ENCODE data around the gene XPO1. TPM values are rescaled to one million over a fixed set of nuclear protein-coding genes. Genes with fewer than 3 reads are reported as not detected.

The XPO1 gene
- polyA plus RNA-seq, 3 donors = 19.0 to 36.4 (median 20.9) TPM

DNA sequence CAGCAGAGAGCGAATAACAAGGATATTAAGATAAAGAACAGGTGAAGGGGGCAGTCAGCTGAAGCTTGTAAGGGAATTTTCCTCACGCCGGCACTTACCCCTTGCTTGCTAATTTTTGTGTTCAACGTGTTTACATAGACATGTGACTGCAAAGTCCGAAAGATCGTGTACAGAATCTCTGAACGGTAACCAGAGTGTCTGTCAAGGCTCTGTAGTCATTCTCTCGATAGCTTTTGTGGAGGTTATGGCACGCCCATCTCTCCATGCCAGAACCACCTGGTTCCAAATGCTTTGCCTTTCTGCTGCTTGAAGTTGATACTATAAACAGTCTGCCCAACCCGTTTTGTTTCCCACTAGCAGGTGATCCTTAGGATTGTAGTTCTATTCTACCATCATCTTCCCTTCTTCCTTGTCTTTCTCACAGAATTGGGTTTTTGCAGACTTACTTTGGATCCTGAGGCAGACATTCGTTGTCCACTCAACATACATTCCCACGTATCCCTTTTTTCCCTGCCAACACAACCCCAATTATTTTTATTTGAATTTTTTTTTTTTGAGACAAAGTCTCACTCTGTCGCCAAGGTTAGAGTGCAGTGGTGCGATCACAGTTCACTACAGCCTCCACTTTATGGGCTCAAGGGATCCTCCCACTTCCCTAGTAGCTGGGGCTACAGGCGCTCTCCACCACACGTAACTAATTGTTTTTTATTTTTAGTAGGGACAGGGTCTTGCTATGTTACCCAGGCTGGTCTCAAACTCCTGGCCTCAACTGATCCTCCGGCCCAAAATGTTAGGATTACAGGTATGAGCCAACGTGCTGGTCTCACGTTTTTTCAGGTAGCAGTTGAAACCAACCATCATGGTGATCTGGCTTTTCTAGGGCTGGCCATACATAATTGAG lies 66.0 kb downstream of the XPO1 start:
- intact Hi-C loops (cut with micrococcal nuclease) = loop anchor here (2.0 to 5.0 kb wide), 4 partner anchors 45 to 67 kb away; partner anchors contain the start of gene XPO1 (in 2 of the 2)
- H3K4me3 ChIP-seq (replicated peaks in 1 of 3; ENCODE audit: low read depth in 2 of 3, low read length in 3 of 3) = peak overlapping the region; percentile 90 to 98 (median 91)
- H3K4me2 ChIP-seq (replicated peaks; ENCODE audit: extremely low read depth, low read length, poor library complexity, severe bottlenecking) = peak overlapping the region; percentile 94
- H3K4me3 Mint-ChIP-seq = peak overlapping the region; percentile 92 to 99
- no peaks in the 10 kb centered on the region for H3K27me3 ChIP-seq (ENCODE audit: control insufficient read depth in 2 of 2, insufficient read depth in 2 of 2, low read length in 2 of 2)
- DNase-seq = no peak
- H3K9me3 ChIP-seq (replicated peaks in 1 of 2; ENCODE audit: control insufficient read depth in 1 of 2, insufficient read depth in 1 of 2, low read length in 2 of 2) = no peaks in the 10 kb centered on the region
- H3K9me3 Mint-ChIP-seq = no peaks in the 10 kb centered on the region
- H3K4me1 Mint-ChIP-seq = peaks cover 22% of the 10 kb centered on the region
- peaks cover 0 to 2% (median 0%) of the 10 kb centered on the region in 3 donors for H3K27me3 Mint-ChIP-seq (ENCODE audit: low read depth in 3 of 3)
- TF ChIP-seq, protein P1, sequence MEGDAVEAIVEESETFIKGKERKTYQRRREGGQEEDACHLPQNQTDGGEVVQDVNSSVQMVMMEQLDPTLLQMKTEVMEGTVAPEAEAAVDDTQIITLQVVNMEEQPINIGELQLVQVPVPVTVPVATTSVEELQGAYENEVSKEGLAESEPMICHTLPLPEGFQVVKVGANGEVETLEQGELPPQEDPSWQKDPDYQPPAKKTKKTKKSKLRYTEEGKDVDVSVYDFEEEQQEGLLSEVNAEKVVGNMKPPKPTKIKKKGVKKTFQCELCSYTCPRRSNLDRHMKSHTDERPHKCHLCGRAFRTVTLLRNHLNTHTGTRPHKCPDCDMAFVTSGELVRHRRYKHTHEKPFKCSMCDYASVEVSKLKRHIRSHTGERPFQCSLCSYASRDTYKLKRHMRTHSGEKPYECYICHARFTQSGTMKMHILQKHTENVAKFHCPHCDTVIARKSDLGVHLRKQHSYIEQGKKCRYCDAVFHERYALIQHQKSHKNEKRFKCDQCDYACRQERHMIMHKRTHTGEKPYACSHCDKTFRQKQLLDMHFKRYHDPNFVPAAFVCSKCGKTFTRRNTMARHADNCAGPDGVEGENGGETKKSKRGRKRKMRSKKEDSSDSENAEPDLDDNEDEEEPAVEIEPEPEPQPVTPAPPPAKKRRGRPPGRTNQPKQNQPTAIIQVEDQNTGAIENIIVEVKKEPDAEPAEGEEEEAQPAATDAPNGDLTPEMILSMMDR (IDR thresholded peaks at IDR 0.05) = no peak
- 35% methylated on average over 12 of the region's 19 CpGs for WGBS (ENCODE audit: insufficient coverage)
- H3K9ac ChIP-seq (ENCODE audit: insufficient read depth, low read length, poor library complexity, severe bottlenecking) = peak overlapping the region; percentile 98
- H4K20me1 ChIP-seq (ENCODE audit: insufficient read depth, low read length) = peaks cover 9% of the 10 kb centered on the region
- peak overlapping the region; percentile 94 to 99 (median 98) for H3K27ac Mint-ChIP-seq
- H3K27ac ChIP-seq (ENCODE audit: low read depth in 1 of 2, low read length in 2 of 2) = peak overlapping the region; percentile 96 to 99
- peak overlapping the region; percentile 82 for H2AFZ ChIP-seq (ENCODE audit: insufficient read depth, low read depth, low read length, poor library complexity, severe bottlenecking)
- H3K36me3 ChIP-seq (replicated peaks in 1 of 2; ENCODE audit: control insufficient read depth in 1 of 2, insufficient read depth in 2 of 2, low read length in 2 of 2) = peaks cover 2 to 7% of the 10 kb centered on the region in 2 donors
- peaks cover 57% of the 10 kb centered on the region for H3K79me2 ChIP-seq (ENCODE audit: insufficient read depth, low read length)
- H3K36me3 Mint-ChIP-seq = peaks cover 0 to 13% of the 10 kb centered on the region in 2 donors
- H3K4me1 ChIP-seq (ENCODE audit: control insufficient read depth in 1 of 2, insufficient read depth in 2 of 2, low read length in 2 of 2) = peaks cover 21 to 32% of the 10 kb centered on the region in 2 donors

DNA sequence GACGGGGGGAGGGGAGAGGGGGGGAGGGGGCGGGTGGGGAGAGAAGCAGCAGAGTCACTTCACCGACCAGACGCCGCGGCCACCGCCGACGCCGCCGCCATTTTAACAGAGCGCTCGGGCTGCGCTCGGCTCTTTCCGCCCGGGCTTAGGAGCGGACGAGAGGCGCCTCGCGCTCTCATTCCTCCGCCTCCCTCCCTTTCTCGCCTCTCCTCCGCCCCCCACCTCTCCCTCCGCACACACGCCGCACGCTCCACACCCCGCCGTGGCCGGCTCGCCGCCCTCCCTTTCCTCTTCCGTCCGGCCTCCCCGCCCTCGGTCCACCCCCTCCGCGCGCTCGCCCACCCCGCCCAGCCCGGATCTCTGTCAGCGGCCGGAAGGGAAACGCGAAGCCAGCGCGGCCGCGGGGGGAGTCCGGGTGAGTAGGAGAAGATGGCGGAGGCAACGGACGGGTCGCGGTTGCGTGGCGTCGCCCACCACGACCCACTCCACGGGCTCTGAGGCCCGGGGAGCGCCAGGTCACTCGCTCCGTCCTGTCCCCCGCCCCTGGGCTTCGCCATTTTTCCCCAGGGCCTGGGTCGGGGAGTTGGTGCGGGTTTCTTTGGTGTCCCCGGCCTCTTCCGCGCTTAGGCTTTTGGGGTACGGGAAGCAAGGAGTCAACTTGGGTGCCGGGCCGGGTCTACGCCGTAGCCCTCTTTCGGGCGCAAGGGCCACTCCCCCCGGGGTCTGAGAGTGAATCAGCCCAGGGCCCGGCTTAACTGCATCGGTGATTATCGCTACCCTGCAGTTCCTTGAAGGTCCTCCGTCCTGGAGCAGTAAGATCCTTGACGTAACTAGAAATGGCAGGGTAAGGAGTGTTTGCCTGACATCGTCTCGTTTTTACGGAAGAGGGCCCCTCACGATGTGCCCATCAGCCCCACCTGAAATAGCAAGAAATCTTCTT lies 66.9 kb downstream of the XPO1 start, which contains the start of gene USP34:
USP34 (minus strand) TSS at position 123 of the 940 bp plus-strand sequence. CDS start 395 bp downstream, outside the sequence.
- peaks cover 0 to 11% of the 10 kb centered on the region in 2 donors for H3K36me3 Mint-ChIP-seq
- peak within 1 kb of the TSS; percentile 94 for H3K4me2 ChIP-seq (replicated peaks; ENCODE audit: extremely low read depth, low read length, poor library complexity, severe bottlenecking)
- peaks cover 0 to 2% (median 0%) of the 10 kb centered on the region in 3 donors for H3K27me3 Mint-ChIP-seq (ENCODE audit: low read depth in 3 of 3)
- H3K27me3 ChIP-seq (ENCODE audit: control insufficient read depth in 2 of 2, insufficient read depth in 2 of 2, low read length in 2 of 2) = no peaks in the 10 kb centered on the region
- H2AFZ ChIP-seq (ENCODE audit: insufficient read depth, low read depth, low read length, poor library complexity, severe bottlenecking) = peak within 1 kb of the TSS; percentile 82
- peak within 1 kb of the TSS; percentile 90 to 98 (median 91) for H3K4me3 ChIP-seq (replicated peaks in 1 of 3; ENCODE audit: low read depth in 2 of 3, low read length in 3 of 3)
- peak within 1 kb of the TSS; percentile 94 to 99 (median 98) for H3K27ac Mint-ChIP-seq
- peak within 1 kb of the TSS; percentile 98 for H3K9ac ChIP-seq (ENCODE audit: insufficient read depth, low read length, poor library complexity, severe bottlenecking)
- peaks cover 66% of the 10 kb centered on the region for H3K79me2 ChIP-seq (ENCODE audit: insufficient read depth, low read length)
- TF ChIP-seq, protein P1 (IDR thresholded peaks at IDR 0.05) = no peak
- intact Hi-C loops (cut with micrococcal nuclease) = loop anchor here (2.0 to 5.0 kb wide), 4 partner anchors 44 to 68 kb away; partner anchors contain the start of gene XPO1 (in 2 of the 2)
- under 1% methylated on average over 47 of the region's 91 CpGs for WGBS (ENCODE audit: insufficient coverage)
- H3K4me3 Mint-ChIP-seq = peak within 1 kb of the TSS; percentile 94 to 99
- no peaks in the 10 kb centered on the region for H3K36me3 ChIP-seq (replicated peaks in 1 of 2; ENCODE audit: control insufficient read depth in 1 of 2, insufficient read depth in 2 of 2, low read length in 2 of 2)
- peaks cover 21 to 32% of the 10 kb centered on the region in 2 donors for H3K4me1 ChIP-seq (ENCODE audit: control insufficient read depth in 1 of 2, insufficient read depth in 2 of 2, low read length in 2 of 2)
- H4K20me1 ChIP-seq (ENCODE audit: insufficient read depth, low read length) = peaks cover 19% of the 10 kb centered on the region
- no peaks in the 10 kb centered on the region for H3K9me3 Mint-ChIP-seq
- H3K27ac ChIP-seq (ENCODE audit: low read depth in 1 of 2, low read length in 2 of 2) = peak within 1 kb of the TSS; percentile 96 to 99
- H3K4me1 Mint-ChIP-seq = peaks cover 24% of the 10 kb centered on the region
- no peaks in the 10 kb centered on the region for H3K9me3 ChIP-seq (replicated peaks in 1 of 2; ENCODE audit: control insufficient read depth in 1 of 2, insufficient read depth in 1 of 2, low read length in 2 of 2)
- peak; percentile 88 to 95 (median 95) for DNase-seq
